ENCODE results near the gene TRRAP.

The TRRAP gene

DNA sequence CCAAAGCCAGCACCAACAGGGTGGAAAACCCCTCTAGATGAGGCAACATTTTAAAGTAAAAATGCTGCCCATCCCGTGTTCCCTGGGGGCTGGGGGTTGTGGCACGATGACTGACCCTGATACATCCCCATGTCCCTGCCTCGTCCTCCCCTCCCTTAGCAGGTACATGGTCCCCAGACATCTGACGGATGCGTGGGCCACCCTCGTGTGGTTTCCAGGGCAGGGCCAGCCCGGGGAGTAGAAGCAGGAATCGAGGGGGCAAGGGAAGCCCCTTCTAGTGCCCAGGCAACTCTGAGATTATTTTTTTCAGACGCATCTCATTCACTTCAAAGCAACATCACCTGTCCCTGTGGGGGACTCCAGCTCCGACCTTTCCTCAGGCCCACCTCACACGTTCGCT lies 12.0 kb upstream of the TRRAP start:
- no peak overlapping the region for H3K27ac ChIP-seq (ENCODE audit: poor library complexity, severe bottlenecking)
- H3K36me3 ChIP-seq (ENCODE audit: low read depth) = no peaks in the 10 kb centered on the region
- no peak for ATAC-seq (ENCODE audit: low read depth)
- H3K4me1 ChIP-seq (ENCODE audit: insufficient read depth, poor library complexity, severe bottlenecking) = no peaks in the 10 kb centered on the region
- H3K9me3 ChIP-seq (ENCODE audit: severe bottlenecking) = no peaks in the 10 kb centered on the region
- H3K4me3 ChIP-seq (ENCODE audit: severe bottlenecking) = no peak overlapping the region
- no peak for DNase-seq (ENCODE audit: low spot score)
- TF ChIP-seq, protein P1, sequence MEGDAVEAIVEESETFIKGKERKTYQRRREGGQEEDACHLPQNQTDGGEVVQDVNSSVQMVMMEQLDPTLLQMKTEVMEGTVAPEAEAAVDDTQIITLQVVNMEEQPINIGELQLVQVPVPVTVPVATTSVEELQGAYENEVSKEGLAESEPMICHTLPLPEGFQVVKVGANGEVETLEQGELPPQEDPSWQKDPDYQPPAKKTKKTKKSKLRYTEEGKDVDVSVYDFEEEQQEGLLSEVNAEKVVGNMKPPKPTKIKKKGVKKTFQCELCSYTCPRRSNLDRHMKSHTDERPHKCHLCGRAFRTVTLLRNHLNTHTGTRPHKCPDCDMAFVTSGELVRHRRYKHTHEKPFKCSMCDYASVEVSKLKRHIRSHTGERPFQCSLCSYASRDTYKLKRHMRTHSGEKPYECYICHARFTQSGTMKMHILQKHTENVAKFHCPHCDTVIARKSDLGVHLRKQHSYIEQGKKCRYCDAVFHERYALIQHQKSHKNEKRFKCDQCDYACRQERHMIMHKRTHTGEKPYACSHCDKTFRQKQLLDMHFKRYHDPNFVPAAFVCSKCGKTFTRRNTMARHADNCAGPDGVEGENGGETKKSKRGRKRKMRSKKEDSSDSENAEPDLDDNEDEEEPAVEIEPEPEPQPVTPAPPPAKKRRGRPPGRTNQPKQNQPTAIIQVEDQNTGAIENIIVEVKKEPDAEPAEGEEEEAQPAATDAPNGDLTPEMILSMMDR (IDR thresholded peaks at IDR 0.05; ENCODE audit: poor library complexity, severe bottlenecking) = no peak
- peaks cover 20% of the 10 kb centered on the region for H3K27me3 ChIP-seq (ENCODE audit: insufficient read depth, poor library complexity, severe bottlenecking)

DNA sequence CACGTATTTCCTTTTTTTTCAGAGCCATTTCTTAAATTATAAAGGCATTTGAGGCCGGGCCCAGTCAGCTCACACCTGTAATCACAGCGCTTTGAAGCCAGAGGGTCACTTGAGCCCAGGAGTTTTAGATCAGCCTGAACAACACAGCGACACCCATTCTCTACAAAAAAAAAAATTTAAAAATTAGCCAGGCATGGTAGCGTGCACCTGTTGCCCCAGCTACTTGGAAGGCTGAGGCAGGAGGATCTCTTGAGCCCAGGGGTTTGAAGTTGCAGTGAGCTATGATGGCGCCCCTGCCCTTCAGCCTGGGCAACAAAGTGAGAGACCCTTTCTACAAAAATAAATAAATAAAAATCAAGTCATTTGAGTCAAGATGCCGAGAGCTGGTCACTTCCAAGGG lies 11.6 kb upstream of the TRRAP start:
- TF ChIP-seq, protein P1 (IDR thresholded peaks at IDR 0.05; ENCODE audit: poor library complexity, severe bottlenecking) = no peak
- Histone ChIP-seq H3K27me3 (ENCODE audit: insufficient read depth, poor library complexity, severe bottlenecking) (peaks cover 20% of the 10 kb centered on the region), H3K27ac (ENCODE audit: poor library complexity, severe bottlenecking) (no peak overlapping the region), H3K36me3 (ENCODE audit: low read depth) (no peaks in the 10 kb centered on the region), H3K4me3 (ENCODE audit: severe bottlenecking) (no peak overlapping the region), H3K4me1 (ENCODE audit: insufficient read depth, poor library complexity, severe bottlenecking) (no peaks in the 10 kb centered on the region), H3K9me3 (ENCODE audit: severe bottlenecking) (no peaks in the 10 kb centered on the region)
- DNase-seq (ENCODE audit: low spot score) = no peak
- no peak for ATAC-seq (ENCODE audit: low read depth)

DNA sequence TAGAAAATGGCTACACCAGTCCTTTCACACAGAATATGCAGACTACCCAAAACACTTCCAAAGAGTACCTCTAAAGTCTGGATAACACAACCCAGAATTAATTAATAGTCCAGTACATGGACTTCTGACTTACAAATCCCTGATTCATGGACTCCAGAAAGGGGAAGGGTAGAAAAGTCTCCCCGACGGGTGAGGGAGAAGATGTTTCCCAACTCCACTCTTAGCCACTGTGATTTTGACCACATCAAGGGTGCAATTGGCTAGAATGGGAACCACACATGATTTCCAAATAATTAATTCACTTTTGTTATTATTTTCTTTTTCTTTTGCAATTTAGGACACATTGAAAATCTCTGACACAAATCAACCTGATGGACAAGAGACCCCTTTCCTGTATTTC lies 9.9 kb upstream of the TRRAP start:
- H3K4me3 ChIP-seq (ENCODE audit: severe bottlenecking) = no peak overlapping the region
- H3K27ac ChIP-seq (ENCODE audit: poor library complexity, severe bottlenecking) = no peak overlapping the region
- no peaks in the 10 kb centered on the region for H3K4me1 ChIP-seq (ENCODE audit: insufficient read depth, poor library complexity, severe bottlenecking)
- DNase-seq (ENCODE audit: low spot score) = no peak
- no peak for ATAC-seq (ENCODE audit: low read depth)
- H3K27me3 ChIP-seq (ENCODE audit: insufficient read depth, poor library complexity, severe bottlenecking) = peaks cover 20% of the 10 kb centered on the region
- TF ChIP-seq, protein P1 (IDR thresholded peaks at IDR 0.05; ENCODE audit: poor library complexity, severe bottlenecking) = no peak
- no peaks in the 10 kb centered on the region for H3K36me3 ChIP-seq (ENCODE audit: low read depth)
- H3K9me3 ChIP-seq (ENCODE audit: severe bottlenecking) = no peaks in the 10 kb centered on the region

DNA sequence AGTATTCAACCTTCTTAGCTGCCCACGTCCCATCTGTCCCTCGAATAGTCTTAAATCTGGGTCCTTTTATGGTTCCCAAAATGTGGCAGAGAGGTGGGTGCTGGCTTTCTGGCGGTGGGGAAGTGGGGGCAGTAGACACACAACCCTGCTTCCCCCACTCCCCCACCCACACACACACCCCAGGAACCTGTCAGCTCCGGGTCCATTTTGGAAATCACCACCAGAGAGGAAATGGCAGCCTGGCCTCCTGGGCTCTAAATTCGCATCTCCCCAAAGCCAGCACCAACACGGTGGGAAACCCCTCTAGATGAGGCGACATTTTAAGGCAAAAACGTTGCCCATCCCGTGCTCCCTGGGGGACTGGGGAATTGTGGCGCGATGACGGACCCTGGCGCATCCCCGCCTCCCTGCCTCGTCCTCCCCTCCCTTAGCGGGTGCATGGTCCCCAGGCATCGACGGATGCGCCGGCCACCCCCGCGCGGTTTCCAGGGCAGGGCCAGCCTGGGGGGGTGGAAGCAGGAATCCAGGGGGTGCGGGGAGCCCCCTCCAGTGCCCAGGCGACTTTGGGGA lies 9.2 kb upstream of the TRRAP start:
- DNase-seq (ENCODE audit: low spot score) (no peak), ATAC-seq (ENCODE audit: low read depth) (no peak)
- Histone ChIP-seq H3K36me3 (ENCODE audit: low read depth) (no peaks in the 10 kb centered on the region), H3K27me3 (ENCODE audit: insufficient read depth, poor library complexity, severe bottlenecking) (peaks cover 20% of the 10 kb centered on the region), H3K9me3 (ENCODE audit: severe bottlenecking) (no peaks in the 10 kb centered on the region), H3K4me3 (ENCODE audit: severe bottlenecking) (no peak overlapping the region), H3K27ac (ENCODE audit: poor library complexity, severe bottlenecking) (no peak overlapping the region), H3K4me1 (ENCODE audit: insufficient read depth, poor library complexity, severe bottlenecking) (no peaks in the 10 kb centered on the region)
- TF ChIP-seq, protein P1 (IDR thresholded peaks at IDR 0.05; ENCODE audit: poor library complexity, severe bottlenecking) = no peak

DNA sequence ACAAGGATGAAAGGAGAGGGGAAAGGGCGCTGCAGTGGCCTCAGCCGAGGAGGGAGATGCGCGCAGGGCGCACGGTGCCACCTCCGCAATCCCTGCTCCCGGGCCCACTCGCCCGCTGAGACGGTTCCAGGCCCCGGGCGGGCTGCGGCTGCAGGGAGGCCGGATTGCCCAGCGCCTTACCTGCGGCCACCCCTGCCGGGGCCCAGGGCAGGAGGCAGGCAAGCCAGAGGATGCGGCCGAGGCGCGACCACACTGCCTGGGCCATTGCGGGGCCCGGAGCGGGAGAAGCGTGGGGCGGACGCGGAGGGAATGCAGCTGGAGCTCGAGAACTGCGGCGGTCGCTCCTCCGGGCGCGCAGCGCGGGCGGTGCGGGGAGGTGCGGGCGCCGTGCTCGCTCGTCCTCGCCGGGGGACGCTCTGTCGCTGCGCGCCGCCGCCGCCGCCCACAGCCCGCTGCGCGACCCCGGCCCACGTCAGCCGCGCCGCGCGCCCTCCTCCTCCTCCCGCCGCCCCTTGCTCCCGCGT lies 8.7 kb upstream of the TRRAP start, which contains the start of gene TMEM130:
TMEM130 (minus strand) TSS at position 418 of the 524 bp plus-strand sequence; CDS start at position 265, 153 bp downstream.
- DNase-seq (ENCODE audit: low spot score) (no peak), ATAC-seq (ENCODE audit: low read depth) (peak; percentile 53)
- Histone ChIP-seq H3K4me1 (ENCODE audit: insufficient read depth, poor library complexity, severe bottlenecking) (no peaks in the 10 kb centered on the region), H3K4me3 (ENCODE audit: severe bottlenecking) (peak within 1 kb of the TSS; percentile 26), H3K27ac (ENCODE audit: poor library complexity, severe bottlenecking) (no peak within 1 kb of the TSS), H3K9me3 (ENCODE audit: severe bottlenecking) (no peaks in the 10 kb centered on the region), H3K27me3 (ENCODE audit: insufficient read depth, poor library complexity, severe bottlenecking) (peaks cover 20% of the 10 kb centered on the region), H3K36me3 (ENCODE audit: low read depth) (no peaks in the 10 kb centered on the region)
- TF ChIP-seq, protein P1 (IDR thresholded peaks at IDR 0.05; ENCODE audit: poor library complexity, severe bottlenecking) = no peak

All from RWPE2 (cell line).